Lower leg skin (tissue), 3 donors: ENCODE measurements around the gene B4GALNT4.

Experiments used
- CTCF ChIP-seq, 3 donors: fragments of 450-650 bp; IDR thresholded peaks; one replicate each; pipeline ENCODE4 v1.5.1; 2016; ENCODE audit warnings: antibody characterized with exemption in 3 of 3, mild to moderate bottlenecking in 3 of 3, moderate library complexity in 2 of 3
- POLR2A ChIP-seq, 2 donors: fragments of 450-650 bp; IDR thresholded peaks; one replicate each; pipeline ENCODE4 v1.6.1; 2016 to 2017; ENCODE audit warnings: antibody characterized with exemption in 2 of 2, mild to moderate bottlenecking in 1 of 2, moderate library complexity in 1 of 2

GRCh38 chr11:391117-392017 is 22.1 kb downstream of the B4GALNT4 start:
- no peak for TF ChIP-seq CTCF (IDR thresholded peaks at IDR 0.05)
- TF ChIP-seq POLR2A (IDR thresholded peaks at IDR 0.05), result no peak
